Measurements from ENCODE around the gene TMEM175.

TMEM175 gene

GRCh38 chr4:900073-900472 is 32.2 kb upstream of the TMEM175 start:
- DNase-seq, result no peak

DNA sequence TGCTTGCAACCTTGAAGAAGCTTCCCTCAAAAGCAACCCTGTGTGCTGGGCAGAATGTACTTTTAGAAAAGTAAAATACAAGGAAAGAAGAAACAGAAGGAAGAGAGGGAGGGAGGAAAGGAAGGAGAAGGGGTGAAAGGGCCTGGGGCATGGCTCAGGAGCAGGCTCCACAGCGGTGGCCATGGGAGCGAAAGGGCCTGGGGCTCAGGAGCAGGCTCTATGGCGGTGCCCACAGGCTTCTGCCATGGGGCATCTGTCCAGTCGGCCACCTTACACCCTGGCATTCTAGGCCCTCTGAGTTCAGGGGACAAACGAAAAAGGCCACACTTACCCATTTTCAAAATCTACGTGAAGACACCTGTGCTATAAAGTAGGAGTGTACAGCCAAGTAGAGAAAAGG is 31.5 kb upstream of the TMEM175 start:
- DNase-seq, result no peak

GRCh38 chr4:901192-901910 is 30.9 kb upstream of the TMEM175 start:
- no peak for DNase-seq

DNA sequence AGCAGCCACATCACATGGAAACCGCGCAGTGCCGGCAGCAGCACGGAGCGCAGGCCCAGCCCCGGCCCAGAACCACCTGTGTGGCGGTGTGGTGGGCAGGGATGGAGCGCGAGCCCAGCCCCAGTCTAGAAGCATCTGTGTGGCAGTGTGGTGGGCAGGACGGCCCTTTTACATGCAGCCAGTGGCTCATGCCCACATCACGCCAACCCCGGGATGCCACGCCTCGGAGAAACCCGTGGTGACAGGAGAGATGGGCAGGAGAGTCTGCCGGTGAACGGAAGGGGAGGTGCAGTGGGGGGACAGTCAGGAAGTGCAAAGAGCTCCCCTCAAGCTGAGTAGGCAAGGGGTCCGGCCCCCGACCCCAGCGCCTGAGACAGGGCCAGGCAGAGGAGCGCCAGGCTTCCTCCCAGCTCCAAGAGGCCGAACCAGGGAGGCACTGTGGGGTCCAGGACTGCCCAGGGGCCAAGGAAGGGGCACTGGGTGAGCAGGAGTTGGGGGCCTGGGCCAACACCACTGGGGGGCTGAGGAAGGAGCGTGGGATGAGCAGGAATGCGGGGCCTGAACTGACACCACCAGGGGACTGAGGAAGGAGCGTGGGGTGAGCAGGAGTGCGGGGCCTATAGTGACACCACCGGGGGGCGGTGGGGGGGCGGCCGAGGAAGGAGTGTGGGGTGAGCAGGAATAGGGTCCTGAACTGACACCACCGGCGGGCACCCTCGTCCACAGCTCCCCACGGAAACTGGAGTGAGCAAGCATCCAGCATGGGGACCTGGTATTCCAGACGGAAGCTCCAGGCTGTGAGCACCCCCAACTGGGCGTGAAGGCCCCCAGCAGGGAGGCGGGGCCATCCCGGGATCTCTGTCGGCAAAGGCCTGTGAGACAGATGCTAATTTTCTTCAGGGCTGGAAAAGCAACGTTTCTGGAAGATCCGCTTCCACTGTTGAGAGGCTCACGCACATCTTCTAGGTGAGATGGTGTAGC is 28.9 kb upstream of the TMEM175 start:
- no peak for DNase-seq

- DNase-seq, result no peak
These were observed 26.5 kb upstream of the TMEM175 start for GRCh38 chr4:905485-906338.

GRCh38 chr4:906339-907102 is 25.7 kb upstream of the TMEM175 start:
- no peak for DNase-seq

GRCh38 chr4:907103-907400 is 25.2 kb upstream of the TMEM175 start:
- no peak for DNase-seq

DNA sequence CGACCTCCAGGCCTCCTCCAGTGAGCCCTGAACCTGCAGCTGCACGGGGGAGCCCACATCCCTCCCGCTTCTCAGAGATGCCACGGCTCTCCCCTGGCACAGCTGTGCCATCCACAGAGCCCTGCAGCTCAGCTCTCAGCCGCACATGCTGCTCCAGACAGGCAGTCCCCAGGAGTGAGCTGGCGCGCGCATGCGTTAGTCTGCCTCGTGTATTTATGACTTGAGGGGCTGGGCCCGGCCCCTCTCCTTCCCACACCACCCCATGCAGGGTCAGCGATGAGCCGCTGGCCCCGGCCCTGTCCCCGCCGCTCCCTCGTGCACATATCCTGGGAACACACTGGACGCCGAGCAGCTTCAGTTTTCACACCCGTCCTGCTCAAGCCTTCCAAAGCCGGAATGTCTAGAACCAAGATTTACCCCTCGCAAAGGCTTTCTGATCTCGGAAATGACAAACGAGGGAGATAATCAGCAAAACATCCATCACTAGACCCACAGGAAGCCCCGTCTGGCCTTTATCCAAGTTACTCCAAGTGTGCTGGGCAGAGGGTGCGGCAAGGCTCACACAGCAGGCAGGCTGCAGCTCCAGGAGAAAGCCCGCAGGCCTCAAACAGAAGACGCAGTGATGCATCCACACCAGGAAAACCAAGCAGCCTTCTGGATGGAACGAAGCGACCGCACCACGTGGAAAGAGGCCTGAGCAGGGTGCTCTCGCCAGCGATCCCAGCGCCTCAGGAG is 24.4 kb upstream of the TMEM175 start:
- no peak for DNase-seq

GRCh38 chr4:909131-909571 is 23.1 kb upstream of the TMEM175 start:
- no peak for DNase-seq

- no peak for DNase-seq
These were observed 22.4 kb upstream of the TMEM175 start for GRCh38 chr4:909821-910220.

GRCh38 chr4:910366-911091 is 21.7 kb upstream of the TMEM175 start:
- DNase-seq, result no peak

DNA sequence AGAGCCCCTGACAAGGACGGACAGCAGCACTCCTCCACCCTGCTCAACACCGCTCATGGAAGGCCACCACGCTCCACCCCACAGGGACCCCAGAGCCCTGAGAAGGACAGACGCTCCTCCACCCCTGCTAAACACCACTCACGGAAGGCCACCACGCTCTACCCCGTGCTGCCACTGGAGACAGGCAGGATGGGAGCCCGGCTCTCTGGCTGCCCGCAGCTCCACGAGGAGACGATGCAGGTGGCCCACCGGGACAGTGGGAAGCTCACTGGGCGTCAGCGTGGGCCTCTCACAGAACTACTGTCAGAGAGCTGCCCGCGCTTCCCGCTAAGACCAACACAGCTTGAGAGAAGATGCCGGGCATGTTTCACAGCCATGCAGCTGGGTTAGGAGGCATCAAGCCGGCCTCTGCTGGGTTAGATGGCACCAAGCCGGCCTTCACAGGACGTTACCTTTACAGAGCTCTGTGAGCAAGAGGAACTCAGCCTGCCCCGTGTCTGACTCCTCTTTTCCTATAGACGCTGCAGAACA is 21.0 kb upstream of the TMEM175 start:
- no peak for DNase-seq

DNA sequence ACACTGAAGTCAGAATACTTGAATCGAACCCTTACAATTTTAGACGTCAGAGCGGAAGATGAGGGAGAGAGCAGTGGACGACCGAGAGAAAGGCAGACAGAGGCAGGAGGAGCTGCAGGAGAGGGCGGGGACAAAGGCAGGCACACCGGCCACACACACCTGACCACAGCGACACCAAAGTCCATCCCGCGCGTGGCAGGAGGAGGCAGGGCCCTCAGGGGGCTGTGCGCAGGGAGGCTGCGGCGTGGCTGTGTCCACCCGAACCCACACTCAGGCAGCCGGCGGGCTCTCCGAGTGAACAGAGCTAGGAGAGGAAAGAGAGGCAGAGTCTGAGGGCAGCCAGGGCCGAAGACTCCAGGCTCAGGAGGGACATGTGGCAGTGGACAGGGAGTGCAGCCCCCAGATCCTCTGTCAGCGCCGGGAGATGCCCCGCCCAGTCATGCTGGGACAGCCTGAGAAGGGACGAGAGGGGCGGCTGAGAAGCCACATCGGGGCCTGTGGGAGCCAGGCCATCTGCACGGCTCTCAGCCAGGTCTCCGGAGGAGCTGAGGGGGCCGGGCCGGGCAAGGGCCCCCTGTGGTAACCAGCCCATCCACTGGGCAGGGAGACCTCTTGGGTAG is 20.3 kb upstream of the TMEM175 start:
- DNase-seq, result no peak

DNA sequence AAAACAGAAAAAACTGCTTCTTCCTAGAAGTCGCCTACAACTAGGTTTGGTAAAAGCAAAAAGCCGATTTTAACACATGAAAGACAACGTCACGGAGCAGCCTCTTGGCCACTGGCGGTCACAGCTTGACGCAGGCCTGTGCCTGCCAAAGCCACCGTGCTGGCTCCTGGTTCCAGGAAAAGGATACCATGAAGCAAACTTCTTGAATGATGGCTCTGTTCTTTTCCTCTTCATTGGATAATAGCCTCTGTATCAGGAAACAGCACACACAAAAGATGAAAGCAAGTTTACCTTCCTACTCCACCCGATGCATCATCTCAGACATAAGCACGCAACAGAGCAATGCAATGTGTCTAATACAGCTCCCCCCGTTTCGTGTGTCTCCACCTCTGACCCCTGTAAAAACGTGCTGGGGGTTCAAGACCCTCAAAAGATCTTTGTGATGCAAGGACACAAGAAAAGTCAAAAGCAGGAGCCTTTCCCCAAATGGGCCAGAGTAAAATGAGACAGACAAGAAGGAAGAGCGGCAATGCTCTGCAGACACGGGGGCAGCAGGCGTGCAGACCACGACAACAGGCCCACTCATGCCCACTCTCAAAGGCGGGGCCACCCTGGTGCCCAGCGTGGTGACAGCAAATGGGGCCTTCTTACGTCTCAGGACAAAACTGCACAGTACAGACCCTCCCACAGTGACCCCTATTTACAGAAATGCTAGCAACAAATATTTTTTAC is 19.5 kb upstream of the TMEM175 start:
- no peak for DNase-seq

DNA sequence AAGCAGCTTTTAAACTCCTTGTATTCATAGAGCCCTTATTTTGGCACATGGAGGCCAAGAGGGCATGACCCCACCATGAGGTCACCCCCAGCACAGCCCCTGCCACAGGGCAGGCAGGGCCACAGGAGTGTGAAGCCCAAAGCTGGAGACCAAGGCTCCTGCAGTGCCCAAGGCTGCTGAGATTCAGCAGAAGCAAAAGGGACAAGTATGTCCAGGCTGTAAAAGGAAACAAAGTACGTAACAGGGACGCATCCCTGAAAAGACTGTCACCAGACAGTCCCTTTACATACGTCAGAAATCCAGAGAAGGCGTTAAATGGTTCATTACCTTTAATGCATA is 19.0 kb upstream of the TMEM175 start:
- DNase-seq, result no peak

GRCh38 chr4:914531-914930 is 17.7 kb upstream of the TMEM175 start:
- DNase-seq, result no peak

DNA sequence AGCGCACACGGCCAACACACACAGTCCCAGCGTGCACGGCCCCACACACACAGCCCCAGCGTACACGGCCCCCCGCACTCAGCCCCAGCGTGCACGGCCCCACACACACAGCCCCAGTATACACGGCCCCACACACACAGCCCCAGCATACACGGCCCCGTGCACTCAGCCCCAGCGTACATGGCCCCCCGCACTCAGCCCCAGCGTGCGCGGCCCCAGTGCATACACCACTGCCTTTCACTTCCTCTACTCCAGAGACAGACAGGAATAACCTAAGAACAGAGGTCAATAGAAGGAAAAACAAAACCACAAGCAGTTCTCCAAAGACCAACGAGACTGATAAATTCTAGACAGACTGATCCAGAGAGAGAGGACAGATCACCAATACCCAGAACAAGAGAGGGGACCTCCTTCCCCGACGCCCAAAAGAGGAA is 17.2 kb upstream of the TMEM175 start:
- no peak for DNase-seq

GRCh38 chr4:915595-915994 is 16.7 kb upstream of the TMEM175 start:
- no peak for DNase-seq

DNA sequence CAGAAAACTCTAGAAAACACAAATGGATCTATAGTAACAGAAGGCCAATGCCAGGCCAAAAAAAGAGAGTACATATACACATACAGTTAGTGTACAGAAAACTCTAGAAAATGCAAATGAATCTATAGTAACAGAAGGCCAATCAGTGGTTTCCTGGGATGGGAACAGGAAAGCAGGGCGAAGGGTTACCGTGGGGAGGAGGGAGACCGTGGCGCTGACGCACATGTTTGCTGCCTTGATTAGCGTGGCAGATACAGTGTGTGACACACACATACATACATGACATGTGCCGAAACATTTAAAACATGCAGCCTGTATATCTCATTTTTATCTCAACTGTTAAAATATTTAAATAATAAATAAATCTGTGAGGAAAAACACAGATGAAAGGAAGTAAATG is 14.8 kb upstream of the TMEM175 start:
- DNase-seq, result no peak

GRCh38 chr4:917992-918391 is 14.3 kb upstream of the TMEM175 start:
- DNase-seq, result no peak

Measured in RPMI8226 (cell line).